Chondrocyte (in vitro differentiated cells): ENCODE results near the gene SCN8A. TPM values are rescaled to one million over a fixed set of nuclear protein-coding genes. Genes with fewer than 3 reads are reported as not detected.

Experiments
- DNase-seq: peaks from one replicate; pipeline ENCODE4 v3.0.0; 2021; ENCODE audit warnings: mixed read lengths, low spot score
- H3K27ac Mint-ChIP-seq: one replicate; pipeline ENCODE4 v1.8.0; 2021; ENCODE audit warnings: mild to moderate bottlenecking, moderate library complexity, mixed read lengths; ENCODE audit not compliant: unreplicated experiment
- H3K27me3 Mint-ChIP-seq: 2 replicates; pipeline ENCODE4 v1.8.0; 2021; ENCODE audit warnings: low read depth, mixed read lengths
- H3K36me3 Mint-ChIP-seq: 2 replicates; pipeline ENCODE4 v1.8.0; 2021; ENCODE audit warnings: low read depth, mixed read lengths
- H3K4me1 Mint-ChIP-seq: 2 replicates; pipeline ENCODE4 v1.8.0; 2021; ENCODE audit warnings: low read depth, mild to moderate bottlenecking, mixed read lengths
- H3K4me3 Mint-ChIP-seq: one replicate; pipeline ENCODE4 v1.8.0; 2021; ENCODE audit warnings: mild to moderate bottlenecking, moderate library complexity, mixed read lengths; ENCODE audit not compliant: unreplicated experiment
- H3K9me3 Mint-ChIP-seq: 2 replicates; pipeline ENCODE4 v1.8.0; 2021; ENCODE audit warnings: low read depth, mixed read lengths
- total RNA-seq: library from RNA; stranded (reverse); gene quantifications from 3 replicates; pipeline ENCODE4 v1.2.1, GENCODE V29; 2021
- TF ChIP-seq, protein P1 (sequence below): fragments of 200-600 bp; sonication (generic); IDR thresholded peaks from 2 replicates; pipeline ENCODE4 v1.5.0; 2021; ENCODE audit warnings: antibody characterized with exemption, mild to moderate bottlenecking, moderate library complexity

SCN8A gene
- total RNA-seq, 1 donor from 2014 or later, result 4.4 TPM

DNA sequence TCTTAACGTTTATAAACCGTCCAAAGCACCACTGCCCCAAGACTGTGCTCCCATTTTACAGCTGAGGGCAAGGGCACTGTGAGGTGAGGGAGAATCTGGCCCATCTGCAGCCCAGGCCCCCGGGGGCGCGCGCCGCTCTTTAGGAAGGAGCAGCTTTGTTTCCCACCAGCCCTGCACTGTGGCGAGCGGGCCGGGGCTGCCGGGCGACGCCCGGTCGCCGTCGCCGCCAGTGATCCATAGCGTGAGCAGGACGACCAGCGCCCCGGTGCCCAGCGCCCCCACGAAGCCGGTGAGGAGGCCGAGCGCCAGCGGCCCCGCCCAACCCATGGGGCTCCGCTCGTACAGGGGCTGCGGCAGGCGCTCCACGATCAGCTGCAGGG lies 222.9 kb downstream of the SCN8A start:
- peaks cover 20% of the 10 kb centered on the region for H3K4me1 Mint-ChIP-seq
- no peak overlapping the region for H3K27ac Mint-ChIP-seq
- DNase-seq, result no peak
- H3K27me3 Mint-ChIP-seq, result no peaks in the 10 kb centered on the region
- H3K36me3 Mint-ChIP-seq, result no peaks in the 10 kb centered on the region
- H3K4me3 Mint-ChIP-seq, result peak overlapping the region; percentile 31
- H3K9me3 Mint-ChIP-seq, result no peaks in the 10 kb centered on the region
- TF ChIP-seq, protein P1, sequence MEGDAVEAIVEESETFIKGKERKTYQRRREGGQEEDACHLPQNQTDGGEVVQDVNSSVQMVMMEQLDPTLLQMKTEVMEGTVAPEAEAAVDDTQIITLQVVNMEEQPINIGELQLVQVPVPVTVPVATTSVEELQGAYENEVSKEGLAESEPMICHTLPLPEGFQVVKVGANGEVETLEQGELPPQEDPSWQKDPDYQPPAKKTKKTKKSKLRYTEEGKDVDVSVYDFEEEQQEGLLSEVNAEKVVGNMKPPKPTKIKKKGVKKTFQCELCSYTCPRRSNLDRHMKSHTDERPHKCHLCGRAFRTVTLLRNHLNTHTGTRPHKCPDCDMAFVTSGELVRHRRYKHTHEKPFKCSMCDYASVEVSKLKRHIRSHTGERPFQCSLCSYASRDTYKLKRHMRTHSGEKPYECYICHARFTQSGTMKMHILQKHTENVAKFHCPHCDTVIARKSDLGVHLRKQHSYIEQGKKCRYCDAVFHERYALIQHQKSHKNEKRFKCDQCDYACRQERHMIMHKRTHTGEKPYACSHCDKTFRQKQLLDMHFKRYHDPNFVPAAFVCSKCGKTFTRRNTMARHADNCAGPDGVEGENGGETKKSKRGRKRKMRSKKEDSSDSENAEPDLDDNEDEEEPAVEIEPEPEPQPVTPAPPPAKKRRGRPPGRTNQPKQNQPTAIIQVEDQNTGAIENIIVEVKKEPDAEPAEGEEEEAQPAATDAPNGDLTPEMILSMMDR, result no peak

DNA sequence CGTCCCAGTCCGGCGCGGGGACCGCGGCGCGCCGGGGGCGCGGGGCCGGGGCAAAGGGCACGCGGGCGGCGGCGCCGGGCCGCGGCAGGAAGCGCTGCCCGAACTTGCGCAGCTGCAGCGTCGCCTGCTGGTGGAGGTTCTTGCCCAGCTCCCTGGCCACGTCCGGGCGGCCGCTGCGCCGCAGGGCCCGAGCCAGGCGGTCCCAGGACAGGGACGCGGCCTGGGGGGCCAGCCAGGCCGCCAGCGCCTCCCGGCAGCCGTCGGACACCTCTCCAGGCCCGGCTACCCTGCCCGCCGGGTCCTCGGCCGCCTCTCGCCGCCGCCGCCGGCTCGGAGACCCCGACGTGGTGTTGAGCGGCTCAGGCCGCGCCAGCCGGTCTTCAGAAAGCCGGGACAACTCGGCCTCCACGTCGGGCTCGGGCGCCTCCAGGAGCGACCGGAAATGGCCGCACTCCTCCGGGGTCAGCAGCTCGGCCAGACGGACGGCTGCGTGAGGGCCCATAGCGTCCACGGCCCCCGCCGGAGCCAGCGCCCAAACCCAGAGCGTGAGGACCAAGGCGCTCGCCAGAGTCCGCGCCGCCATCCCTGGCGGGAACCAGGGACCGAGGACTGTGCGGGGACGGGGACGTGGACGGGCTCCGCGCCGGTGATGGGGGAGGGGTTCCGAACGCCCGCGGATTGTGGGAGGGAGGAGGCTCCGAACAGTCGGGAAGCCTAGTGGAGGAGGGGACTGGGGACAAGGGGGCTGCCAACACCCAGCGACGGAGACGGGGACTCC lies 223.5 kb downstream of the SCN8A start:
- TF ChIP-seq, protein P1, result peak; percentile 79
- no peaks in the 10 kb centered on the region for H3K36me3 Mint-ChIP-seq
- H3K9me3 Mint-ChIP-seq, result no peaks in the 10 kb centered on the region
- H3K4me3 Mint-ChIP-seq, result peak overlapping the region; percentile 57
- peaks cover 24% of the 10 kb centered on the region for H3K4me1 Mint-ChIP-seq
- DNase-seq, result no peak
- no peaks in the 10 kb centered on the region for H3K27me3 Mint-ChIP-seq
- no peak overlapping the region for H3K27ac Mint-ChIP-seq

DNA sequence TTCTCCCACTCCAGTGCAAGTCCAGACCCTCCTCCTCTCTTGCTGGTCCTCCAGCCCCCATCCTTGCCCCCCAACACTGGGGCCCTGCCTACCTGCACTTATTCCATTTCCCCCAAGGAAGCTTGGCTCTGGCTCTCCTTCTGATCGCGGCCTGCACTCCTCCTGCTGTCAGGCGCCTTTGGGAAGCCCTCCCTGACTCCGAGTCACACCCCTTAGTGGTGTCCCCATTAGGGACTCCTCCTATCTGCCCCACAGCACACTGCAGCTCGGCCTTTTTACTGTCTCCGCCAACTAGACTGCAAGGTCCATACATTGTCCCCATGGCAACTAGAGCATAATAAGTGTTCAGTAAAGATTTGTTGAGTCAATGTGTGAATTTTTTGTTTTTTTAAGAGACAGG lies 224.5 kb downstream of the SCN8A start:
- TF ChIP-seq, protein P1, result no peak
- H3K4me1 Mint-ChIP-seq, result peaks cover 30% of the 10 kb centered on the region
- DNase-seq, result no peak
- H3K36me3 Mint-ChIP-seq, result no peaks in the 10 kb centered on the region
- H3K4me3 Mint-ChIP-seq, result peak overlapping the region; percentile 20
- no peaks in the 10 kb centered on the region for H3K27me3 Mint-ChIP-seq
- H3K9me3 Mint-ChIP-seq, result no peaks in the 10 kb centered on the region
- no peak overlapping the region for H3K27ac Mint-ChIP-seq

DNA sequence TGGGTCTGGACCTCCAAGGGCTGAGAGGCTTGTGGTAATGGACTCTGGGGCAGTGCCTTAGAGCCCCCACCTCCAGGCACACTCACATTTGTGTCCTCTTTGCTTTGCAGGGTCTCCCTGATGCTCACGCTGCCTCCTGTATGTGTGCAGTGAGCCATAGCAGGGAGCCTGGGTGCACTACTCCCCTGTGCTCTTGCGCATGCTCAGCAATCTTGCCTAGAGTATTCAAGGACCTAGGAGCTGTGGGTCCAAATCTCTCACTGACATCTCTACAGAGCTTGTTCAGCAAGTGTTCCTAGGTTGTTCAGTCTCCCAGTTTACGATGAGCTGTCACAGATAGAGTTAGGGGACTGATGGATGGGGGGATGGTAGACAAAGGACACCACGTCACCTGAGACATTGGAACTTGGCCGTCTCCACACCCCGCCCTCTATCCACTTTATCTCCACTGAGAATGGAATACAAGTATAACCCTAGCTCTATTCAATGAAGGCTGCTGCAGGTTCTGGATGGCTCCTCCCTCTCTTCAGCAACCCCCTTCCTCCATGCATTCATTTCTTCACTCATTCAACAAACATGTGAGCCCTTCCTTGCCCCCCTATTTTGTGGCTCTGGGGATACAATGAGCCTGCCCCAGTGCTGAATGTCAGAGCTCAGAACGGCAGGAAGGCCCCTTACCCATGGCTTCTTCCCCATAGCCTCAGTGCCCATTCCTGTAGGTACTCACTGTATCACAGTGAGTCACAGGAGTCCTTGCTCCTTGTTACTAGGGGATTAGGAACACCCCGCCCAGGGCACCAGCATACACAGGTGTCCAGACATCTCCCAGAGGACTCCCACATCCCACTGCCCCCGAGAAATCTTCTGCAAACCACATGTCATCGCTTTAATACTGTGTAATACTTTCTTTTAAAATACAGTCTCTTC lies 226.3 kb downstream of the SCN8A start:
- Mint-ChIP-seq H3K4me1 (peaks cover 32% of the 10 kb centered on the region), H3K27me3 (no peaks in the 10 kb centered on the region)

DNA sequence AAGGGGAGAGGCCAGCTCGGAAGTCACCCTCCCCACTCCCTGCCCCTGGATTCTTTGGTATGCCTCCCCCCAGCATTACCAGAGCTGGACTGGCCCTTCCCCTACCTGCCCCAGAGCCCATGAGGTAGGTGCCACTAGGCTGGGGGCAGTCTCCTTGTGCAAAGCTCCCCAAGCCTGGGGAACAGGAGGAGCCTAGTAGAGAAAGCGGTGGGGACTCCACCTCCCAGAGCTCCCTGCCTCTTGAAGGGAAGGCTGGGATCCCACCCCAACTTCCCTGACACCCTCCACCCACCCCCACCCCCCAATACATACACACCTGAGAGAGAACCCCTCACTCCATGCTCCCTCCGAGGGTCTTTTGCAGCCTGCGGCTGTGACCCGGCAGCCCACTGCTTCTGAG lies 227.1 kb downstream of the SCN8A start:
- no peak overlapping the region for H3K4me3 Mint-ChIP-seq
- peaks cover 32% of the 10 kb centered on the region for H3K4me1 Mint-ChIP-seq
- H3K9me3 Mint-ChIP-seq, result no peaks in the 10 kb centered on the region
- no peaks in the 10 kb centered on the region for H3K36me3 Mint-ChIP-seq
- H3K27me3 Mint-ChIP-seq, result no peaks in the 10 kb centered on the region
- no peak for DNase-seq
- TF ChIP-seq, protein P1, result no peak
- H3K27ac Mint-ChIP-seq, result no peak overlapping the region

More for the DNA sequence above, 226.3 kb downstream of the SCN8A start:
- Mint-ChIP-seq H3K27ac (no peak overlapping the region), H3K36me3 (no peaks in the 10 kb centered on the region), H3K4me3 (no peak overlapping the region), H3K9me3 (no peaks in the 10 kb centered on the region)
- TF ChIP-seq, protein P1, result no peak
- no peak for DNase-seq
